Activated CD4-positive, alpha-beta T cell treated with anti-CD3 and anti-CD28 coated beads, Interleukin-2, amount 10 ng/mL, durations not matched to agents 7 days and 5 days (primary cell): ENCODE data around the gene HAT1. TPM values are rescaled to one million over a fixed set of nuclear protein-coding genes. Genes with fewer than 3 reads are reported as not detected.
"Not testable (repeated sequence)": the region's sequence is repeated elsewhere in the genome, so short reads cannot be mapped to it uniquely, and the experiment has no call there.

Experiments
- CTCF ChIA-PET: fragments of 350-600 bp; sonication (Branson Sonifier 250); formaldehyde crosslinking; loops from one replicate; lab custom pipeline; 2021; ENCODE audit warnings: antibody characterized with exemption; lab: Charles Lee
- POLR2A ChIA-PET: fragments of 350-600 bp; sonication (Branson Sonifier 250); formaldehyde crosslinking; loops from one replicate; lab custom pipeline; 2021; ENCODE audit warnings: antibody characterized with exemption; lab: Charles Lee
- DNase-seq: peaks from one replicate; pipeline ENCODE4 v3.0.0-alpha.2; 2020
- H3K27ac Mint-ChIP-seq: one replicate; pipeline ENCODE4 v1.8.0; 2021; ENCODE audit warnings: mild to moderate bottlenecking, moderate library complexity, mixed read lengths
- H3K27me3 Mint-ChIP-seq: one replicate; pipeline ENCODE4 v1.8.0; 2021; ENCODE audit warnings: mixed read lengths
- H3K36me3 Mint-ChIP-seq: one replicate; pipeline ENCODE4 v1.8.0; 2021; ENCODE audit warnings: low read depth, mixed read lengths
- H3K4me1 Mint-ChIP-seq: one replicate; pipeline ENCODE4 v1.8.0; 2021; ENCODE audit warnings: mixed read lengths
- H3K4me3 Mint-ChIP-seq: one replicate; pipeline ENCODE4 v1.8.0; 2021; ENCODE audit warnings: mild to moderate bottlenecking, moderate library complexity, mixed read lengths
- H3K9me3 Mint-ChIP-seq: one replicate; pipeline ENCODE4 v1.8.0; 2021; ENCODE audit warnings: mixed read lengths
- total RNA-seq, 2 experiments: library from RNA; stranded (reverse); gene quantifications; one replicate each; pipeline ENCODE4 v1.2.3, GENCODE V29; 2021

The HAT1 gene
- total RNA-seq, 2 experiments from 2014 or later = 63.0 to 75.3 TPM

GRCh38 chr2:171960570-171960969 lies 38.3 kb downstream of the HAT1 start:
- ChIA-PET POLR2A (no interaction called here), CTCF (interaction anchor here (0.6 to 1.1 kb wide), 2 partner anchors 23 to 598 kb away, joined by 3 to 4 read pairs; no protein-coding TSS in a partner anchor)
- no peak overlapping the region for H3K27ac Mint-ChIP-seq
- peaks cover 23% of the 10 kb centered on the region for H3K36me3 Mint-ChIP-seq
- no peaks in the 10 kb centered on the region for H3K27me3 Mint-ChIP-seq
- H3K4me3 Mint-ChIP-seq = no peak overlapping the region
- H3K9me3 Mint-ChIP-seq = no peaks in the 10 kb centered on the region
- no peak for DNase-seq
- H3K4me1 Mint-ChIP-seq = peaks cover 45% of the 10 kb centered on the region

- no peak overlapping the region for H3K27ac Mint-ChIP-seq
- no peaks in the 10 kb centered on the region for H3K27me3 Mint-ChIP-seq
- no peaks in the 10 kb centered on the region for H3K9me3 Mint-ChIP-seq
- CTCF ChIA-PET = no interaction called here
- POLR2A ChIA-PET = no interaction called here
- peak overlapping the region; percentile 0 for H3K4me3 Mint-ChIP-seq
- H3K4me1 Mint-ChIP-seq = peaks cover 43% of the 10 kb centered on the region
- H3K36me3 Mint-ChIP-seq = peaks cover 24% of the 10 kb centered on the region
- peak; percentile 44 for DNase-seq
These were observed 40.9 kb downstream of the HAT1 start for GRCh38 chr2:171963198-171963597.

- H3K27ac Mint-ChIP-seq = no peak overlapping the region
- no peaks in the 10 kb centered on the region for H3K27me3 Mint-ChIP-seq
- CTCF ChIA-PET = no interaction called here
- no peak for DNase-seq
- peaks cover 43% of the 10 kb centered on the region for H3K4me1 Mint-ChIP-seq
- H3K36me3 Mint-ChIP-seq = peaks cover 31% of the 10 kb centered on the region
- no peaks in the 10 kb centered on the region for H3K9me3 Mint-ChIP-seq
- no peak overlapping the region for H3K4me3 Mint-ChIP-seq
- POLR2A ChIA-PET = no interaction called here
These were observed 42.0 kb downstream of the HAT1 start for GRCh38 chr2:171964308-171964707.

- H3K36me3 Mint-ChIP-seq = peaks cover 30% of the 10 kb centered on the region
- no peak overlapping the region for H3K27ac Mint-ChIP-seq
- peaks cover 39% of the 10 kb centered on the region for H3K4me1 Mint-ChIP-seq
- H3K4me3 Mint-ChIP-seq = no peak overlapping the region
- ChIA-PET CTCF (no interaction called here), POLR2A (no interaction called here)
- no peaks in the 10 kb centered on the region for H3K9me3 Mint-ChIP-seq
- H3K27me3 Mint-ChIP-seq = no peaks in the 10 kb centered on the region
- DNase-seq = no peak
These were observed 43.0 kb downstream of the HAT1 start for GRCh38 chr2:171965238-171965637.

- no peak for DNase-seq
- no peaks in the 10 kb centered on the region for H3K27me3 Mint-ChIP-seq
- no peak overlapping the region for H3K27ac Mint-ChIP-seq
- CTCF ChIA-PET = no interaction called here
- H3K4me1 Mint-ChIP-seq = peaks cover 39% of the 10 kb centered on the region
- POLR2A ChIA-PET = interaction anchor here (0.6 kb wide), 1 partner anchor 9 kb away, joined by 3 read pairs; no protein-coding TSS in a partner anchor
- no peaks in the 10 kb centered on the region for H3K9me3 Mint-ChIP-seq
- H3K4me3 Mint-ChIP-seq = no peak overlapping the region
- H3K36me3 Mint-ChIP-seq = peaks cover 30% of the 10 kb centered on the region
These were observed 43.4 kb downstream of the HAT1 start for GRCh38 chr2:171965661-171966060.

- Mint-ChIP-seq H3K27ac (no peak overlapping the region), H3K36me3 (peaks cover 29% of the 10 kb centered on the region), H3K4me1 (peaks cover 34% of the 10 kb centered on the region), H3K4me3 (no peak overlapping the region), H3K27me3 (no peaks in the 10 kb centered on the region), H3K9me3 (no peaks in the 10 kb centered on the region)
- no peak for DNase-seq
- ChIA-PET POLR2A (no interaction called here), CTCF (no interaction called here)
These were observed 44.0 kb downstream of the HAT1 start for GRCh38 chr2:171966235-171966634.

GRCh38 chr2:171966688-171967087 lies 44.4 kb downstream of the HAT1 start:
- no peak overlapping the region for H3K4me3 Mint-ChIP-seq
- ChIA-PET POLR2A (no interaction called here), CTCF (no interaction called here)
- no peaks in the 10 kb centered on the region for H3K9me3 Mint-ChIP-seq
- no peak for DNase-seq
- H3K4me1 Mint-ChIP-seq = peaks cover 33% of the 10 kb centered on the region
- H3K27ac Mint-ChIP-seq = no peak overlapping the region
- H3K36me3 Mint-ChIP-seq = peaks cover 31% of the 10 kb centered on the region
- no peaks in the 10 kb centered on the region for H3K27me3 Mint-ChIP-seq

GRCh38 chr2:171968509-171968908 lies 46.2 kb downstream of the HAT1 start:
- Mint-ChIP-seq H3K36me3 (peaks cover 40% of the 10 kb centered on the region), H3K4me3 (no peak overlapping the region), H3K9me3 (no peaks in the 10 kb centered on the region), H3K27me3 (no peaks in the 10 kb centered on the region), H3K27ac (no peak overlapping the region), H3K4me1 (peaks cover 34% of the 10 kb centered on the region)
- POLR2A ChIA-PET = no interaction called here
- CTCF ChIA-PET = interaction anchor here (1.5 kb wide), 1 partner anchor 9 kb away, joined by 4 read pairs; no protein-coding TSS in a partner anchor
- DNase-seq = no peak

- DNase-seq = no peak
- H3K9me3 Mint-ChIP-seq = no peaks in the 10 kb centered on the region
- ChIA-PET CTCF (interaction anchor here (0.9 kb wide), 1 partner anchor 48 kb away, joined by 4 read pairs; no protein-coding TSS in a partner anchor), POLR2A (no interaction called here)
- H3K27me3 Mint-ChIP-seq = no peaks in the 10 kb centered on the region
- H3K4me3 Mint-ChIP-seq = no peak overlapping the region
- H3K4me1 Mint-ChIP-seq = peaks cover 6% of the 10 kb centered on the region
- H3K36me3 Mint-ChIP-seq = peaks cover 41% of the 10 kb centered on the region
- H3K27ac Mint-ChIP-seq = no peak overlapping the region
These were observed 50.2 kb downstream of the HAT1 start for GRCh38 chr2:171972329-171972982.

- Mint-ChIP-seq H3K4me3 (no peak overlapping the region), H3K36me3 (peaks cover 63% of the 10 kb centered on the region), H3K27ac (no peak overlapping the region), H3K9me3 (no peaks in the 10 kb centered on the region), H3K27me3 (no peaks in the 10 kb centered on the region), H3K4me1 (no peaks in the 10 kb centered on the region)
- POLR2A ChIA-PET = no interaction called here
- no peak for DNase-seq
- CTCF ChIA-PET = no interaction called here
These were observed 56.8 kb downstream of the HAT1 start for GRCh38 chr2:171979103-171979502.

- H3K27me3 Mint-ChIP-seq, H3K9me3 Mint-ChIP-seq, DNase-seq, POLR2A ChIA-PET, CTCF ChIA-PET, H3K4me3 Mint-ChIP-seq, H3K27ac Mint-ChIP-seq, H3K4me1 Mint-ChIP-seq: not testable (repeated sequence)
- H3K36me3 Mint-ChIP-seq = peaks cover 41% of the 10 kb centered on the region
These were observed 61.7 kb downstream of the HAT1 start for GRCh38 chr2:171983924-171984323.

- H3K9me3 Mint-ChIP-seq = no peaks in the 10 kb centered on the region
- ChIA-PET CTCF (no interaction called here), POLR2A (interaction anchor here (0.6 kb wide), 1 partner anchor 1215 kb away, joined by 3 read pairs; the partner anchor contains the start of gene ERICH2)
- H3K27me3 Mint-ChIP-seq = no peaks in the 10 kb centered on the region
- no peaks in the 10 kb centered on the region for H3K4me1 Mint-ChIP-seq
- peaks cover 33% of the 10 kb centered on the region for H3K36me3 Mint-ChIP-seq
- H3K4me3 Mint-ChIP-seq = no peak overlapping the region
- DNase-seq = no peak
- no peak overlapping the region for H3K27ac Mint-ChIP-seq
These were observed 62.8 kb downstream of the HAT1 start for GRCh38 chr2:171985076-171985475.

GRCh38 chr2:171986778-171987177 lies 64.5 kb downstream of the HAT1 start:
- no peaks in the 10 kb centered on the region for H3K27me3 Mint-ChIP-seq
- ChIA-PET POLR2A (interaction anchor here (0.6 kb wide), 1 partner anchor 1030 kb away, joined by 5 read pairs; no protein-coding TSS in a partner anchor), CTCF (no interaction called here)
- no peaks in the 10 kb centered on the region for H3K4me1 Mint-ChIP-seq
- no peak overlapping the region for H3K4me3 Mint-ChIP-seq
- H3K36me3 Mint-ChIP-seq = peaks cover 26% of the 10 kb centered on the region
- H3K9me3 Mint-ChIP-seq = no peaks in the 10 kb centered on the region
- H3K27ac Mint-ChIP-seq = no peak overlapping the region
- no peak for DNase-seq
